Placental pericyte (primary cell): ENCODE data around the gene CEACAM18. TPM values are rescaled to one million over a fixed set of nuclear protein-coding genes. Genes with fewer than 3 reads are reported as not detected.

Source experiments
- small RNA-seq: library from RNA; depleted of rRNA; stranded (forward); fragments of <200 nt; gene quantifications from one replicate; pipeline ENCODE3, GENCODE V24; 2012; ENCODE audit warnings: low replicate concordance
- total RNA-seq: library from RNA; depleted of rRNA; stranded (reverse); fragments of >200 nt; gene quantifications from 2 replicates; pipeline ENCODE4 v1.2.3, GENCODE V29; 2012

CEACAM18 gene
- not detected in 2 replicates for total RNA-seq

DNA sequence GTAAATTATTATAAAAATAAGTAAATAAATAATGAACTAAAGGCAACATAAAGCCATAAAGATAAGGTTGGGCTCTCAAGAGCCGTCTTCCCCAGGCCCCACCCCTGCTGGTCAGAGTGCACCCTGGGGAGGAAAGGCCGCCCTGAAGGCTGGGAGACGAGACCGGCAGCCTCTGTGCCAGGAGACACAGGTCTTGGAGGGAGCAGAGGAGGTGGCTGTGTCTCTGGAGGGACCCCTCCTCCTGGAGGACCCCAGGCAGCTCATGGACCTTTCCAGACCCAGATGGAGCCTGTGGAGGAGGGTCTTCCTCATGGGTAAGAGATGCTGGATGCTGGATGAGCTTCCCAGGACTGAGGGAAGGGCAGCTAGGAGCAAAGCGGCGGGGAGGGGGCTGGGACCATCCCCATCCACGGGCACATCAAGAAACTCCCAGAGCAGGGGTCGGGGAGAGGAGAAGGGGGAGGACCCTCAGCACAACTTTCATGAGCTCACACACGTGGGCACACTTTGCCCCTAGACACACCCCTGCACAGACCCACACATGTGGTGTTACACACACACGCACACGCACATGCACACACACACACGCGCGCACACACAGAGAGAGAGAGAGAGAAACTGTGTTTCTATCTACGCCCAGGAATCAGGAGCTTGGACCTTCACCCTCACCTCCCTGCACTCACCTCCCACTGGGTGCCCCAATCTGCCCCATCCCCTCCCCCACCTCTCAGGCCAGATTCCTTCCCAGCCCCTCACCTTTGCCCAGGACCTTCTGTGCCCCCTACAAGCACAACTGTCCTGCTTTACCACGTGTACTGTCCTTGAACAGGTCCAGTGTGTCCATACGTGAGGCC lies at the start of gene CEACAM18:
TSS of gene CEACAM18 (plus strand) at position 159 of the 854 bp plus-strand sequence.

DNA sequence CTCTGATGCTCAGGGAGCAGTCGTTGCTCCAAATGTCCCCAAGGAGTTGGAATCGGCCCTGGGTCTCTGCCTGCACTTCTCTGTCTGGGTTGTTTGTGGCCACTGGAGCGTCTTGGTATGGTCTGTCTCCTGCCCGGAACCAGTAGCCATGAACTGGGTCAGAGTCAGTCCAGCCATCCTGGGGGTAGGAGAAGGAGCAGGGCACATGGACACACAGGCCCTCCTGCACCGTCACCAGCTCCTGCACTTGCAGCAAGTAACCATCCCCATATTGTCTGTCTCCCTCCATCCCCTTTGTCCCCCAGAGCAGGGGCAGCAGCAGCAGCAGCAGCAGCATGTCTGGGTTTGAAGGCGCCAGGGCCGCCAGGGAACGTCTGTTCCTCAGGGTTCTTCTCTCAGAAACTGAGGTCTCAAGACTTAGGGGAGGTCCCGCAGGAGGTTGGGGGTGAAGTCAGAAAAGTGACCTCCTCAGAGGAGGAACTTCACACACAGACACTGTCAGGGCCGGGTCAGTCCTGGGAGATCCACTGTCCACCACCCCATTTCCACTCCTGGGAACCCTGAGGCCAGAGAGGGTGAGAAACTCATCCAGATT lies 20.2 kb upstream of the CEACAM18 start, which contains the start of gene SIGLEC8:
TSS of gene SIGLEC8 (minus strand) at position 404 of the 595 bp plus-strand sequence. CDS start at position 337, 67 bp downstream.

DNA sequence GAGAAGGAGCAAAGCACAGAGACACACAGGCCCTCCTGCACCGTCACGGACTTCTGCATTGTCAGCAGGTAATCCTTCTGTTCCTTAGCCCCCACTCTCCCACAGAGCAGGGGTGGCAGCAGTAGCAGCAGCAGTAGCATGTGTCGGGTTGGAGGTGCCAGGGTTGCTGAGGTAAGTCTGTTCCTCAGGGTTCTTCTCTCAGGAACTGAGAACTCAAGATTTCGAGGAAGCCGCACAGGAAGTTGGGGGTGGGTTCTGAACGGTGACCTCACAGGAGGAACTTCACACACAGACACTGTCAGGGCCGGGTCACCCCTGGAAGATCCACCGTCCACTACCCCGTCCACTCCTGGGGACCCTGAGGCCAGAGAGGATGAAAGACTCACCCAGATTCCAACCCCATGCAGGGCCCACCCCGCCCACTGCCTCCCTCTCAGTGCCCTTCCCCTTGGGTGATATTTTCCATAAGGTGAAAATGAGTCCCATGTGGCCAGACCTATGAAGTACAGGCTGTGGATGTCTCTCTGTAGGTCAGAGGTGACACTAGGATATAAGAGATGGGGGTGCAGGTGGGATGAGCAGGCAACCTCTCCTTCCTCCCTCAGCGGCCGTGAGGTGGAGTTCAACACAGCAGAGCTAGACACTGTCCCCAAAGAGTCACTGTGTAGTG lies 23.4 kb downstream of the CEACAM18 start, which contains the start of gene SIGLEC12:
TSS of gene SIGLEC12 (minus strand) at position 207 of the 670 bp plus-strand sequence. CDS start at position 140, 67 bp downstream.

DNA sequence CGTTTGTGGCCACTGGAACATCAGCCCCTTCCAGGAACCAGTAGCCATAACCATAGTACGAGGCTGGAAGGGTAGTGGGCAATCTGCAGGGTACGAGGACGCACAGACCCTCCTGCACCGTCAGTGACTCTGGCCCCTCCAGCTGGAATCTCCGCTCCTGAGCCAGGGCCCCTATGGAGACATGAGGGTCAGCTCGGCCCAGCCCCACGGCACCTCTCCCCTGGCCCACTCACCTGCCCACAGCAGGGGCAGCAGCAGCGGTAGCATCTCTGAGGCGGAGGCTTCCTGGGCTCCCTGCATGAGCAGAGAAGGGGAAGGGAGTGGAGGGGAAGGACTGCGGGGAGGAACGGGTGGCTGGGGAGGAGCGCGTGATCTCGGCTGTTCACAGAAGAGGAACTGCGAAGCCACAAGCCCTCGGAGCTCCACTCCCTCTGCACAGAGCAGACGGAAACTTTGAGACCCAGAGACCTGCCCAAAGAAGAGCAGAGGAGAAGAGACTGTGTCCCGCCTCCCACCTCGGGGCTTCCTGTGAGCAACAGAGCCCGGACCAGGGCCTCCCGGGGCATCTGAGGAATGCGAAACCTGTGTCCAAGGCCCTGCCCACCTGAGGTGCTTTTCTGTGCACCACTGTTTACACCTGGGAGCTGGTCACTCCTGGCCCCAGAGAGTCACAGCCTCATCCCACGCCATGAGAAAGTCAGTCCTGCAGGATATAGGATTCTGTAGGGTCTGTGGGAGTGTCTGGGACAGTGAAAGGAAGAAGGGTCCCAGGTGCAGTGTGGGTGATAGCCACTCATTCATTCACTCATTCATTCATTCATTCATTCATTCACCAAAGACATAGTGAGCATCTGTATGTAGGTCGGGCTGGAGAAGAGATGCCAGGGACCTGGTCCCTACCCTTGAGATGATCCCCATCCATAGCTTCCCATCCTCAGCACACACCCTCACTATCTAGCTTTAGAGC lies 53.3 kb downstream of the CEACAM18 start, which contains the start of gene SIGLEC6:
TSS of gene SIGLEC6 (minus strand) at position 322 of the 967 bp plus-strand sequence. CDS start at position 300, 22 bp downstream.

Small RNAs within 50 kb of the gene (small RNA-seq; reads per million reads assigned to genes)
- not detected for gene AC020914.3
- not detected for gene AC020914.5

Other genes starting within 250 kb of the CEACAM18 start
- not detected in 2 replicates for gene SIGLECL1, start 227.5 kb upstream of the CEACAM18 start, total RNA-seq
- gene IGLON5, start 166.9 kb upstream of the CEACAM18 start, total RNA-seq, result not detected in 2 replicates
- gene VSIG10L, start 136.4 kb upstream of the CEACAM18 start, total RNA-seq, result 0.88 and 1.4 TPM in 2 replicates
- 51.1 and 111 TPM in 2 replicates for gene ETFB, start 112.2 kb upstream of the CEACAM18 start, total RNA-seq
- gene CLDND2, start 109.5 kb upstream of the CEACAM18 start, total RNA-seq, result not detected in 2 replicates
- not detected in 2 replicates for gene NKG7, start 105.9 kb upstream of the CEACAM18 start, total RNA-seq
- gene LIM2, start 90.6 kb upstream of the CEACAM18 start, total RNA-seq, result not detected in 2 replicates
- not detected in 2 replicates for gene C19orf84, start 87.9 kb upstream of the CEACAM18 start, total RNA-seq
- 0.14 TPM in 1 of 2 replicates, not detected in the other for gene SIGLEC10, start 60.9 kb upstream of the CEACAM18 start, total RNA-seq
- not detected in 2 replicates for gene SIGLEC8, start 20.1 kb upstream of the CEACAM18 start, total RNA-seq
- gene SIGLEC12, start 23.3 kb downstream of the CEACAM18 start, total RNA-seq, result not detected in 2 replicates
- not detected in 2 replicates for gene SIGLEC6, start 53.1 kb downstream of the CEACAM18 start, total RNA-seq
- gene ZNF175, start 92.7 kb downstream of the CEACAM18 start, total RNA-seq, result 8.5 and 31.2 TPM in 2 replicates
- not detected in 2 replicates for gene SIGLEC5, start 151.9 kb downstream of the CEACAM18 start, total RNA-seq
- not detected in 2 replicates for gene SIGLEC14, start 168.3 kb downstream of the CEACAM18 start, total RNA-seq
- gene SPACA6, start 214.8 kb downstream of the CEACAM18 start, total RNA-seq, result 9.9 and 17.1 TPM in 2 replicates
- gene HAS1, start 245.5 kb downstream of the CEACAM18 start, total RNA-seq, result under 0.01 and 0.14 TPM in 2 replicates